HG02642 (cell line): ENCODE measurements around the gene NAALADL2.
A peak's percentile ranks its signal among the peaks of the same experiment; 100 is the strongest.
"Not testable (repeated sequence)": the region's sequence is repeated elsewhere in the genome, so short reads cannot be mapped to it uniquely, and the experiment has no call there.

Experiments
- ATAC-seq: cut with Tn5 transposase; IDR thresholded peaks from one replicate; pipeline ENCODE4 v1.9.1; 2021; ENCODE audit warnings: mild to moderate bottlenecking; ENCODE audit not compliant: unreplicated experiment, poor library complexity

NAALADL2 gene

GRCh38 chr3:175118382-175118941, 259.3 kb downstream of the NAALADL2 start:
- ATAC-seq = no peak

GRCh38 chr3:175121225-175121624, 262.1 kb downstream of the NAALADL2 start:
- ATAC-seq = no peak

- ATAC-seq = no peak
These were observed 268.0 kb downstream of the NAALADL2 start for GRCh38 chr3:175127075-175127662.

GRCh38 chr3:175129126-175129525, 270.0 kb downstream of the NAALADL2 start:
- no peak for ATAC-seq

DNA sequence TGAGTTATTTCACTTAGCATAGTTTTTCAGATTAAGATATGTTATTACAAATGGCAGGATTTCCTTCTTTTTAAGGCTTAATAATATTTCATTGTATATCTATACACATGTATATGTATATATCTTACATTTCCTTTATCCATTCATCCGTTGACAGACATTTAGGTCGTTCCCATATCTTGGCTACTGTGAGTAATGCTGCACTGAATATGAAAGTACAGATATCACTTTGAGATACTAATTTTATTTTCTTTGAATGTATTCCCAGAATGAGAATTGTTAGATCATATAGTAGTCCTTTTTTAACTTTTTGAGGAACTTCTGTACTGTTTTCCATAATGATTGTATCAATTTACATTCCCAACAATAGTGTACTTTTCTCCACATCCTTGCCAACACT, 270.4 kb downstream of the NAALADL2 start:
- no peak for ATAC-seq

- not testable (repeated sequence) for ATAC-seq
These were observed 272.7 kb downstream of the NAALADL2 start for GRCh38 chr3:175131866-175132265.

DNA sequence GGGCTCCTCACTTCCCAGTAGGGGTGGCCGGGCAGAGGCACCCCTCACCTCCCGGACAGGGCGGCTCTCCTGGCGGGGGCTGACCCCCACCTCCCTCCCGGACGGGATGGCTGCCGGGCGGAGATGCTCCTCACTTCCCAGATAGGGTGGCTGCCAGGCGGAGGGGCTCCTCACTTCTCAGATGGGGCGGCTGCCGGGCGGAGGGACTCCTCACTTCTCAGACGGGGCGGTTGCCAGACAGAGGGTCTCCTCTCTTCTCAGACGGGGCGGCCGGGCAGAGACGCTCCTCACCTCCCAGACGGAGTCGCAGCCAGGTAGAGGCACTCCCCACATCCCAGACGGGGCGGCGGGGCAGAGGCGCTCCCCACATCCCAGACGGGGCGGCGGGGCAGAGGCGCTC, 273.6 kb downstream of the NAALADL2 start:
- not testable (repeated sequence) for ATAC-seq

- no peak for ATAC-seq
These were observed 285.2 kb downstream of the NAALADL2 start for GRCh38 chr3:175144368-175144767.

DNA sequence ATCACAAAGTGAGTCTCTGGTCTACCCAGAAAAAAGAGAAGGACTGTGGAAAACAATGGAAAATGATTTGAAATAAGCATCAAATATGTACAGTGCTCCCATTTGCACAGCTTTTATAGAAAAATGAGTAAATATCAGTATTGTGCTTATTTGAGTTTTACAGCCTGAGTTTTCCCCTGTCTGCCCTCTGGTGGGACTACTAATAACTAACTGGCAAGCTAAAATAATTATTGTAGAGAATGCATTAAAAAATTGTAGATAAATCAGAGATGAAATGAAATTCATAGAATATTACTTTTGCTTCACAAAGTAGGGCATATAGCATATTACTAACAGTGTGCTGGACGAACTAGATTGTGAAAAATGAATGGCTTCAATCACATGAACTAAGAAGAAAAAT, 287.1 kb downstream of the NAALADL2 start:
- ATAC-seq = no peak

DNA sequence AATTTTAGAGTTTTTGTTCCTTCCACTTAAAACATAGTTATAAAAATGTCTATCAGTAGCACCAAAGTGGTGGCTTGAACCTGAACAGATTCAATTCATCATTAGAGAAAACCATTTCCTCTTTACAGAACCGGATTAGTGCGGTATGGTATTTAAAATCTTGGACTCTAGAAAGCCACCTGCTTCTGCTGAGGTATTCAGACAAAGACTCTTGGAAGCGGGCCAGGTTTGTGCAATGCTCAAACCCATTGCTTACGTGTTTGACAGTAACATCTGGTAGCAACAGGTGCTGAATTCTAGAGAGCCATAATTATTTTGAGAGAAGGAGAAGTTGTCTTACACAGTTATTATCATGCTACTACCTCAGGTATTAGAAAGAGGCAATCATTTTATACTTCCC, 290.5 kb downstream of the NAALADL2 start:
- ATAC-seq = peak; percentile 86

- no peak for ATAC-seq
These were observed 291.8 kb downstream of the NAALADL2 start for GRCh38 chr3:175150812-175151401.

- no peak for ATAC-seq
These were observed 294.5 kb downstream of the NAALADL2 start for GRCh38 chr3:175153595-175153994.

- ATAC-seq = no peak
These were observed 296.0 kb downstream of the NAALADL2 start for GRCh38 chr3:175155172-175155571.

- no peak for ATAC-seq
These were observed 300.1 kb downstream of the NAALADL2 start for GRCh38 chr3:175159202-175159601.

- ATAC-seq = no peak
These were observed 302.2 kb downstream of the NAALADL2 start for GRCh38 chr3:175161291-175161690.

DNA sequence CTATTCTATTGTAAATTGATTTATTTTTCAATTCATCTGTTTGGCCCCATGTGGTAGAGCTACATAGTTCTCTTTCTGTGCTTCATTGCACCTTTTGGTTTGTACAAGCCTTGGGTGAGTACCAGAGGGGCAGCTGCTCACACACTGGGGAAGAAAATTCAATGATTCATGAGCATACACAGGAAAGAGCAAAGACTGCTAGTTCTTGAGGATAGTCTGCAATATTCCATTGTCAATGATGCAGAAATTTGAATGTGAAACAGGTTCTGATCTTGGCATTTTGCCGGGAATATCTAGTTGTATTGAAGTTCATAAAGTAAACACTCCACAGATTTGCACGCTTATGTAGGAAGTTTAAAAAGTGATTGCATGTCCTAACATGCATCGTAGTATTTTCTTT, 304.6 kb downstream of the NAALADL2 start:
- no peak for ATAC-seq

DNA sequence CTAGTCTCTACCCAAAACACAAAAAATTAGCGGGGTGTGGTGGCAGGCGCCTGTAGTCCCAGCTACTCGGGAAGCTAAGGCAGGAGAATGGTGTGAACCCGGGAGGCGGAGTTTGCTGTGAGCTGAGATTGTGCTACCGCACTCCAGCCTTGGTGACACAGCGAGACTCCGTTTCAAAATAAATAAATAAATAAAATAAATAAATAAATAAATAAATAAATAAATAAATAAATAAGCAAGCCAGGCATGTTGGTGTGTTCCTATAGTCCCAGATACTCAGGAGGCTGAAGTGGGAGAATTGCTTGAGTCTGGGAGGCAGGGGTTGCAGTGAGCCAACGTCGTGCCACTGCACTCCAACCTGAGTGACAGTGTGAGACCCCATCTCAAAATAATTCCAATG, 314.0 kb downstream of the NAALADL2 start:
- ATAC-seq = not testable (repeated sequence)

DNA sequence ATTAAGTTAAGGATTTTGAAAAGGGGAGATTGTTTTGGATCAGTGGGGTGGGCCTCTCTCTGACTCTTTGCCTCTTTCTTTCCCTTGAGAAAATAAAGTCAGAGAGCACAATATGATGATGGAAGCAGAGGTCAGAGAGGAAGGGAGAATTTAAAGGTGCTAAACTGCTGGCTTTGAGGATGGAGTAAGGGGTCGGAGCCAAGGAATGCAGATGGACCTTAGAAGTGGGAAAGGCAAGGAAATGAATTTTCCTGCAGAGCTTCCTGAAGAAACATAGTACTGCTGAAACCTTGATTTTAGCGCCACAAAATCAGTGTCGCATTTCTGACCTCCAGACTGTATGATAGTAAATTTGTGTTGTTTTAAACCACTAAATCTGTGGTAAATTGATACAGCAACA, 317.4 kb downstream of the NAALADL2 start:
- no peak for ATAC-seq

DNA sequence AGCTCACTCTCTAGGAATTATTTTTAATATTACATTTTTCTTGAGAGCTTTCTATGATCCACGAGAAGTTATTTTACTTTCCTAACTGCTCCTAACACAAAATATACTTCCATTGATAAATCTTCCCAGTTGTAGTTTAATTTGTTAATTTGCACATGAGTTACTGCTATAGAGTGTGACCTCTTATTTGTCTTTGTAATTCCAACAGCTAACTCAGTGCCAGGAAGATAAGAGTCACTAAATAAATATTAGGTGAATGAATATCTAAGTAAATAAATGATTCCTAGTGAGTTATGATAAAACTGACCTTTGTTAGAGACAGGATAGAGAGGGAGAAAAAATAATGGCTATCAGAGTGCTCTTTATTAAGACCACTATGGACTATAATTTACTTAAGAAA, 319.9 kb downstream of the NAALADL2 start:
- no peak for ATAC-seq

- no peak for ATAC-seq
These were observed 325.3 kb downstream of the NAALADL2 start for GRCh38 chr3:175184392-175184791.

GRCh38 chr3:175185903-175186302, 326.8 kb downstream of the NAALADL2 start:
- ATAC-seq = no peak

DNA sequence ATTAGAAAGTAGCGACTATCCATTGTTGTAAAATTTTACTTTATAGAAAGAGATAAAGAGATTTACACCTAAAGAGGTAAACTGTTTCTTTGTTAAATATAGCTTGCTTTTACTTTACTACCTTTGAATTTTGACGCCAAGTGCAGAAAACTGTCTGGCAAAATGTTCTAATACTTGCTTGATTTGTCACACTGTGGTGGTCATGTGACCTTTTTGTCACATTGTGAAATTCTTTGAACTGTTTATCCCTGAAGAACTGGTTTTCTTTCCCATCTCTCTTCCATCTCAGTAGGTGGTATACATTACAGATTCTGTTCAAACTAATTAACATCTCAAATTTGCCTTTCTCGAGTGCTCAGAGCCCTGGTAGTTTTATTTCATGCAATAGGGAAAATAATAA, 327.4 kb downstream of the NAALADL2 start:
- no peak for ATAC-seq
